Activated CD8-positive, alpha-beta memory T cell treated with anti-CD3 and anti-CD28 coated beads for 4 hours (primary cell): ENCODE measurements around the gene LDLRAP1.

Experiments
- DNase-seq, 2 donors: peaks; one replicate each; pipeline ENCODE4 v3.0.0-alpha.2; 2020; ENCODE audit warnings: low read depth in 2 of 2

Gene LDLRAP1

GRCh38 chr1:25524568-25525360, 18.6 kb upstream of the LDLRAP1 start:
- no peak for DNase-seq

GRCh38 chr1:25525361-25525688, 18.1 kb upstream of the LDLRAP1 start:
- no peak for DNase-seq

GRCh38 chr1:25526753-25527152, 16.7 kb upstream of the LDLRAP1 start:
- DNase-seq: no peak

- no peak for DNase-seq
Measured at GRCh38 chr1:25527226-25527846, 16.1 kb upstream of the LDLRAP1 start.

GRCh38 chr1:25527946-25528595, 15.3 kb upstream of the LDLRAP1 start:
- DNase-seq: no peak

- no peak for DNase-seq
Measured at GRCh38 chr1:25528881-25529517, 14.4 kb upstream of the LDLRAP1 start.

GRCh38 chr1:25529518-25530185, 13.8 kb upstream of the LDLRAP1 start:
- DNase-seq: no peak

GRCh38 chr1:25530186-25531081, 13.0 kb upstream of the LDLRAP1 start:
- DNase-seq: no peak

GRCh38 chr1:25531082-25531461, 12.3 kb upstream of the LDLRAP1 start:
- DNase-seq: no peak

GRCh38 chr1:25532970-25533369, 10.4 kb upstream of the LDLRAP1 start:
- DNase-seq: no peak

GRCh38 chr1:25533775-25534409, 9.5 kb upstream of the LDLRAP1 start:
- DNase-seq: no peak

- DNase-seq: no peak
Measured at GRCh38 chr1:25534410-25534788, 9.0 kb upstream of the LDLRAP1 start.

- DNase-seq: no peak
Measured at GRCh38 chr1:25536124-25536523, 7.3 kb upstream of the LDLRAP1 start.

GRCh38 chr1:25537153-25537831, 6.1 kb upstream of the LDLRAP1 start:
- DNase-seq: no peak

- no peak for DNase-seq
Measured at GRCh38 chr1:25538191-25538767, 5.1 kb upstream of the LDLRAP1 start.

GRCh38 chr1:25540750-25541342, 2.6 kb upstream of the LDLRAP1 start:
- DNase-seq: no peak

GRCh38 chr1:25541425-25541824, 2.0 kb upstream of the LDLRAP1 start:
- DNase-seq: no peak

GRCh38 chr1:25541889-25542658, 1.3 kb upstream of the LDLRAP1 start:
- no peak for DNase-seq
